Stimulated activated CD4-positive, alpha-beta T cell treated with anti-CD3 and anti-CD28 coated beads, TNF-alpha, amount 100 ng/mL, for 24 hours (primary cell): ENCODE data around the gene STARD13.

Experiments
- DNase-seq, 3 experiments: peaks; one replicate each; pipeline ENCODE4 v3.0.0-alpha.2; 2020; ENCODE audit warnings: low read depth in 3 of 3

Gene STARD13

GRCh38 chr13:33147832-33148231, 137.7 kb downstream of the STARD13 start:
- DNase-seq: no peak

GRCh38 chr13:33146843-33147611, 138.5 kb downstream of the STARD13 start:
- no peak for DNase-seq

DNA sequence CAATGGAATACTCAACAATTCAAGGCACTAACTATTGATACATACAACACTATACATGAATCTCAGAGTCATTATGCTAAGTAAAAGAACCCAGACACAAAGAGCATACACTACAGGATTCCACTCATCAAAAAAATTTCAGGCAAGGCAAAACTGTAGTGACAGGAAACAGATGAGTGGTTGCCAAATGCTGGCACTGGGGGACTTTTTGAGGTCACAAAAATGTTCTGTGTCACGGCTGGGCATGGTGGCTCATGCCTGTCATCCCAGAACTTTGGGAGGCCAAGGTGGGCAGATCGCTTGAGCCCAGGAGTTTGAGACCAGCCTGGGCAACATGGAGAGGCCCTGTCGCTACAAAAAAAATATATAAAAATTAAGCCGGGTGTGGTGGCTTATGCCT, 139.9 kb downstream of the STARD13 start:
- DNase-seq: no peak

DNA sequence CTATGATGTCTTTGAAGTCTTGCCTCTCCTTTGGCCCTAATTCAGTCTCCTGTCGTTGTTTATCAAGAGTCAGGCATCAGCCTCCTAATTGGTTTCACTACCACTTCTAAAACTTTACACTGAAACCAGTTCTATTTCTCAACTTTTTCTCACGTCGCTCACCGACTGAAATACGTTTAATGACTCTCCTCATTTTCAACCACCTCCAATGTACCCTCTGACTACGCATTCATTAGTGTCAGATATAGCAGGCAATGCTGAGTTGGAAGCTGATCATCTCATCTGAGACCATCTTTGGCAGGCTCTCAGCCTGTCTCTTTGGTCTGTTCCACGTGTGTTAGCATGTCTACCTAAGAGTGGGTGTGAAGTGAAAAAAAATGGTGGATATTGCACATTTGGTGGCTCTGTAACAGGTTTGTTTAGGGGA, 141.2 kb downstream of the STARD13 start:
- DNase-seq: no peak

DNA sequence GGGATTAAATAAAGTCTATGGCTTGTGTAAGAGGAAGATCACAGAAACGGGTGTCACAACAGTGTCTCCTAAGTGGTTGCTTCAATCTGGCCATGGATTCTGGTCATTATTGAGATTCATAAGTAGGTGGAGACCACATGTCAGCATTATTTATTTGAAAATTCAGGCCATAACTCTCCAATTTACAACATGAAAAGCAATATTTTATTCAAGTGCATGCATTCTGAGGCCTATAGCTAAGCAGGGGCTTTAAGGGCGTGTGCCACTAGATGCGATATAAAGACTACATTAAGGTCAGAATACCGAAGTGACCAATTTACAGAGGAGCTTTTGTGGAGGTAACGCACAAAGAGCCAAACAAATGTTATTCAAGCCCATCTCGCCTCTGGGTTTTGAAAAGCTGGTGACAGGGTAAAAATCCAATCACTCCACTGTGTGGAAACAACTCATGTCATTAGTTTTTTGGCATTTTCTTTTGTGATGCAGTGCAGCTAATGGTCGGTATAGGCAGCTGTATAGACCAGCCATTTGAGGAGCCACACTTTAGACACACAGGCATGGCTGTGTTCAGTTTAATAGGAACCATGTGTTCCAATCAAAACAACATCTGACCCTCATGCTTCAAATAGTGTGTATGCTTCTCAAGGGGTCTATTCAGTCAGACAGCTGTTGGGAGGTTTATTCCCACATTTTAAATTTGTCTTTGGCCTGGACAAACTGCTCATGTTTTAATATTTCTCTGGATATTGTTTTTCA, 145.6 kb downstream of the STARD13 start:
- no peak for DNase-seq

GRCh38 chr13:33139184-33139583, 146.4 kb downstream of the STARD13 start:
- DNase-seq: no peak

DNA sequence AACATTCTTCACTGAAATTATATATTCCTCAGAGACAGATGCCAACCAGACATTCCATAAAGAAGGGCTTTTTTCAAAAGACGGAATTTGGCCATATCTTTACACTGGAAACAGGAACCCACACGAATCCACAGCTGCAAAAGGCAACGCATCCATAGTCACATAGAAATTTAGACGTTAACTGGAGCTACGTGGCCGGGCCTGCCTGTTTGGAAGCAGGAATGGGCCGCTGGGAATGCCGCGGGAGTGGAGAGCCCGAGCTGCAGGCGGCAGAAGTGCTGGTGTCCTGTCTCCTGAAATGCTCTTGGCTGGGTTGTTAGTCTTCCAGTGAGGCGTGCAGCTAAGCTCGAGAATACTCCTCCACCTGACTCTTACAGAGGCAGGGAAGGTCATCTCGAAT, 147.1 kb downstream of the STARD13 start:
- DNase-seq: no peak

DNA sequence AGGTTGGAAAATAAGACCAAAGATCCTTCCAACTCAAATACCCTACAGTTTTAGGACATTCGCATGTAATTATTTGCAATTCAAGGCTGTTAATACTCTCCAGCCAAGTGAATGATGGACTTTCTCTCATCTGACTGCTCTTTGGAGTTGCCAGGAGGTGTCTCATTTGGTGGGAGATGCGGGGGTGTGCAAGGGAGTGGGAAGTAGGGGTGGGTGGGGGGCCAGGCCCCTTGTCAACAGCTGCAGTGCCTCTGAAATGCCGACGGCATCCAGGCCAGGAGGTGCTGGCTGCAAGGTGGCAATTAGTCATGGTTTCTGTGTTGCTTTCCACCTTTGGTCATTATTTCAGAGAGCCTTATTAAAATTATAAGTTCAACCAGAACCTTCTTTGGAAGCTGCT, 147.8 kb downstream of the STARD13 start:
- DNase-seq: no peak

- no peak for DNase-seq
Measured at GRCh38 chr13:33135097-33135496, 150.5 kb downstream of the STARD13 start.

DNA sequence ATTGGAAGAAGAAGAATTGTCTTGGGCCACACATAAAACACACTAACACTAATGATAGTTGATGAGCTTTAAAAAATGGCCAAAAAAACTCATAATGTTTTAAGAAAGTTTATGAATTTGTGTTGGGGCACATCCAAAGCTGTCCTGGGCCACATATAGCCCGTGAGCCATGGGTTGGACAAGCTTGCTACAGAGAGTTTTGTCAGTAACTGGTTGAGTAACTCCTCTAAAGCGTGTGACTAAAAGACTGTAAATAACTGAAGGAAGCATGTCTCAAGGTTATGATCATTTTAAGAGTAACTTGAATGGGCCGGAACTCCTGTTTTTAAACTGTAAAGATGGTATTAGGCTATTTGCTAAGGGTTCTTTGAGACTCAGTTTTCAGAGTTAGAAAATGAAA, 151.3 kb downstream of the STARD13 start:
- no peak for DNase-seq

- no peak for DNase-seq
Measured at GRCh38 chr13:33132644-33133440, 152.7 kb downstream of the STARD13 start.

GRCh38 chr13:33129886-33130285, 155.7 kb downstream of the STARD13 start:
- DNase-seq: no peak

- DNase-seq: no peak
Measured at GRCh38 chr13:33129094-33129832, 156.3 kb downstream of the STARD13 start.

GRCh38 chr13:33128134-33128533, 157.4 kb downstream of the STARD13 start:
- DNase-seq: no peak

DNA sequence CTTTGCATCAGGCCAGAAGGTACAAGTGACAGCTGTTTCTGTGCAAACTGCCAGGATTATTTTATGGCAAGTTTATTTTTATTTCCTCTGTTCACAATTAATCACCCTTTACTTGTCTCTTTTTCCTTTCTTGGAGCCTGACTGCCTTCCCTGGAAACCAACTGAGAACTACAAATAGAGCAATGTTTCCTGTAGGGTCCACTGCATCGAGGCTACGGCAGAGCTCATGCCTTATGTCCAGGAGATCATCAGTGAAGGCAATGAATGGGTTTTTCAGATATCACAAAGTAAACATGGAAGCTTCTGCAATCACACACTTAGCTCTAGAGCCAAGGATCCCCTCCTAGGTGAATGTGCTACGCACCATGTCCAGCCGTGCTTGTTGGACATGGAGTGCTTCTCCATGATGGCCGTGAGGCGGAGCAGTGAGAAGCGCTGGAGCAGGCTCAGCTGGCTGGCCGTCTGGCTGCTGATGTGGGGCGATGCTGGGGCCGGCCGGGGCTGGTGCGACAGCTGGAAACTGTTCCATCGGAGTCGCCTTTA, 158.5 kb downstream of the STARD13 start:
- no peak for DNase-seq

- DNase-seq: no peak
Measured at GRCh38 chr13:33125821-33126570, 159.6 kb downstream of the STARD13 start.

GRCh38 chr13:33123066-33123859, 162.3 kb downstream of the STARD13 start:
- DNase-seq: no peak

GRCh38 chr13:33119856-33120543, 165.6 kb downstream of the STARD13 start:
- DNase-seq: no peak
